H9 (cell line): Measurements from ENCODE around the gene ITGA8. TPM values are rescaled to one million over a fixed set of nuclear protein-coding genes. Genes with fewer than 3 reads are reported as not detected.

ENCODE experiments used
- DNase-seq: peaks from one replicate; pipeline ENCODE4 v3.0.0-alpha.2; 2017
- H2AFZ ChIP-seq: one replicate; pipeline ENCODE4 v1.6.1; 2013; ENCODE audit warnings: mild to moderate bottlenecking, low read length, control low read depth, moderate library complexity
- H2AK5ac ChIP-seq: 2 replicates; pipeline ENCODE4 v1.6.1; 2013; ENCODE audit warnings: low read length, control low read depth, mixed read lengths; ENCODE audit not compliant: insufficient read length
- H2BK120ac ChIP-seq: one replicate; pipeline ENCODE4 v1.6.1; 2013; ENCODE audit warnings: low read depth, mild to moderate bottlenecking, low read length, control low read depth, inconsistent platforms; ENCODE audit not compliant: poor library complexity, severe bottlenecking
- H2BK12ac ChIP-seq: 2 replicates; pipeline ENCODE4 v1.6.1; 2013; ENCODE audit warnings: low read length, control low read depth, mixed read lengths, low read depth; ENCODE audit not compliant: insufficient read length
- H2BK15ac ChIP-seq: 2 replicates; pipeline ENCODE4 v1.6.1; 2013; ENCODE audit warnings: low read depth, low read length, control low read depth
- H2BK20ac ChIP-seq: one replicate; pipeline ENCODE4 v1.6.1; 2013; ENCODE audit warnings: low read depth, mild to moderate bottlenecking, low read length, control low read depth, inconsistent platforms; ENCODE audit not compliant: poor library complexity, severe bottlenecking
- H2BK5ac ChIP-seq: 2 replicates; pipeline ENCODE4 v1.6.1; 2013; ENCODE audit warnings: low read length, control low read depth, mixed read lengths; ENCODE audit not compliant: insufficient read length
- H3K14ac ChIP-seq: 2 replicates; pipeline ENCODE4 v1.6.1; 2013; ENCODE audit warnings: low read length, control low read depth; ENCODE audit not compliant: insufficient read depth
- H3K18ac ChIP-seq: 2 replicates; pipeline ENCODE4 v1.6.1; 2013; ENCODE audit warnings: low read depth, mild to moderate bottlenecking, mixed read lengths, low read length, control low read depth; ENCODE audit not compliant: insufficient read length
- H3K23ac ChIP-seq: 2 replicates; pipeline ENCODE4 v1.6.1; 2013; ENCODE audit warnings: low read length, control low read depth, mixed read lengths, low read depth; ENCODE audit not compliant: insufficient read length
- H3K23me2 ChIP-seq: 2 replicates; pipeline ENCODE4 v1.6.1; 2013; ENCODE audit warnings: low read depth, mild to moderate bottlenecking, mixed read lengths, low read length, control low read depth; ENCODE audit not compliant: insufficient read length, poor library complexity, severe bottlenecking
- H3K27ac ChIP-seq: 2 replicates; pipeline ENCODE4 v1.5.1; 2013; ENCODE audit warnings: low read length, control low read depth, mixed read lengths, low read depth; ENCODE audit not compliant: insufficient read length
- H3K27me3 ChIP-seq: 2 replicates; pipeline ENCODE4 v1.6.1; 2013; ENCODE audit warnings: low read length, control low read depth, inconsistent platforms; ENCODE audit not compliant: insufficient read depth
- H3K4ac ChIP-seq: 2 replicates; pipeline ENCODE4 v1.6.1; 2013; ENCODE audit warnings: low read depth, mild to moderate bottlenecking, control low read depth, inconsistent platforms, low read length, moderate library complexity
- H3K4me1 ChIP-seq: 2 replicates; pipeline ENCODE4 v1.6.1; 2013; ENCODE audit warnings: low read length, control low read depth, inconsistent platforms; ENCODE audit not compliant: insufficient read depth
- H3K4me2 ChIP-seq: 2 replicates; pipeline ENCODE4 v1.6.1; 2013; ENCODE audit warnings: low read length, control low read depth, mixed read lengths; ENCODE audit not compliant: insufficient read length, insufficient read depth
- H3K56ac ChIP-seq: 2 replicates; pipeline ENCODE4 v1.6.1; 2013; ENCODE audit warnings: low read depth, mild to moderate bottlenecking, mixed read lengths, low read length, control low read depth; ENCODE audit not compliant: insufficient read length
- H3K79me1 ChIP-seq: 2 replicates; pipeline ENCODE4 v1.6.1; 2013; ENCODE audit warnings: low read depth, mild to moderate bottlenecking, moderate library complexity, low read length, control low read depth, inconsistent platforms; ENCODE audit not compliant: insufficient read depth, poor library complexity, severe bottlenecking
- H3K79me2 ChIP-seq: 2 replicates; pipeline ENCODE4 v1.6.1; 2013; ENCODE audit warnings: low read length, control low read depth, inconsistent platforms; ENCODE audit not compliant: insufficient read depth
- H3K9ac ChIP-seq: 2 replicates; pipeline ENCODE4 v1.6.1; 2013; ENCODE audit warnings: low read length, control low read depth, mixed read lengths; ENCODE audit not compliant: insufficient read length; ENCODE audit errors: extremely low read depth
- H3K9me3 ChIP-seq: one replicate; pipeline ENCODE4 v1.6.1; 2013; ENCODE audit warnings: low read depth, low read length, inconsistent platforms; ENCODE audit not compliant: control insufficient read depth
- H3T11ph ChIP-seq: one replicate; pipeline ENCODE4 v1.6.1; 2013; ENCODE audit warnings: mild to moderate bottlenecking, low read length, control low read depth, inconsistent platforms
- H4K20me1 ChIP-seq: one replicate; pipeline ENCODE4 v1.6.1; 2013; ENCODE audit not compliant: control insufficient read depth, insufficient read length, insufficient read depth
- H4K5ac ChIP-seq: 2 replicates; pipeline ENCODE4 v1.6.1; 2013; ENCODE audit warnings: low read depth, mild to moderate bottlenecking, mixed read lengths, low read length, control low read depth; ENCODE audit not compliant: insufficient read length
- H4K8ac ChIP-seq: replicated peaks from 2 replicates; pipeline ENCODE4 v1.6.1; 2013; ENCODE audit warnings: low read length, control low read depth, mixed read lengths, low read depth; ENCODE audit not compliant: insufficient read length
- H4K91ac ChIP-seq: 2 replicates; pipeline ENCODE4 v1.6.1; 2013; ENCODE audit warnings: low read depth, mild to moderate bottlenecking, moderate library complexity, mixed read lengths, low read length, control low read depth; ENCODE audit not compliant: insufficient read length
- H3K27ac Mint-ChIP-seq, 3 experiments: 2 replicates in 2 of 3; 3 replicates in 1 of 3; pipeline ENCODE4 v1.8.0; 2020 to 2021; ENCODE audit warnings: mixed read lengths in 3 of 3, mild to moderate bottlenecking in 1 of 3, moderate library complexity in 1 of 3
- H3K27me3 Mint-ChIP-seq: 2 replicates; pipeline ENCODE4 v1.8.0; 2021; ENCODE audit warnings: low read depth, mild to moderate bottlenecking, moderate library complexity, mixed read lengths
- H3K36me3 Mint-ChIP-seq, 3 experiments: 2 replicates in 2 of 3; 3 replicates in 1 of 3; pipeline ENCODE4 v1.8.0; 2020 to 2021; ENCODE audit warnings: low read depth in 3 of 3, mixed read lengths in 3 of 3; ENCODE audit not compliant: insufficient read depth in 1 of 3
- H3K4me1 Mint-ChIP-seq, 2 experiments: 2 replicates each; pipeline ENCODE4 v1.8.0; 2020; ENCODE audit warnings: mixed read lengths in 2 of 2
- H3K4me3 Mint-ChIP-seq, 2 experiments: 2 replicates in 1 of 2; 3 replicates in 1 of 2; pipeline ENCODE4 v1.8.0; 2020 to 2021; ENCODE audit warnings: mild to moderate bottlenecking in 2 of 2, mixed read lengths in 2 of 2, moderate library complexity in 1 of 2
- H3K9me3 Mint-ChIP-seq, 2 experiments: 2 replicates in 1 of 2; 3 replicates in 1 of 2; pipeline ENCODE4 v1.8.0; 2020; ENCODE audit warnings: mild to moderate bottlenecking in 2 of 2, mixed read lengths in 2 of 2, moderate library complexity in 1 of 2
- WGBS: extraction: QIAGEN DNeasy Blood & Tissue Kit; methylation state at CpG from one replicate; pipeline ENCODE4 v1.1.7; 2013; ENCODE audit warnings: missing lambda C conversion rate, low lambda C conversion rate, mixed read lengths; ENCODE audit not compliant: insufficient read length; ENCODE audit errors: extremely low coverage; 5-methylcytosine and 5-hydroxymethylcytosine counted together
- total RNA-seq: library from RNA; stranded (reverse); gene quantifications from 2 replicates; pipeline ENCODE4 v1.2.1, GENCODE V29; 2021
- TF ChIP-seq, protein P1 (sequence below): fragments of 200-600 bp; sonication (generic); conservative IDR thresholded peaks from 3 replicates; pipeline ENCODE4 v1.8.0; 2021; ENCODE audit warnings: antibody characterized with exemption, mild to moderate bottlenecking

The ITGA8 gene
- total RNA-seq, 1 experiment from 2014 or later = not detected

DNA sequence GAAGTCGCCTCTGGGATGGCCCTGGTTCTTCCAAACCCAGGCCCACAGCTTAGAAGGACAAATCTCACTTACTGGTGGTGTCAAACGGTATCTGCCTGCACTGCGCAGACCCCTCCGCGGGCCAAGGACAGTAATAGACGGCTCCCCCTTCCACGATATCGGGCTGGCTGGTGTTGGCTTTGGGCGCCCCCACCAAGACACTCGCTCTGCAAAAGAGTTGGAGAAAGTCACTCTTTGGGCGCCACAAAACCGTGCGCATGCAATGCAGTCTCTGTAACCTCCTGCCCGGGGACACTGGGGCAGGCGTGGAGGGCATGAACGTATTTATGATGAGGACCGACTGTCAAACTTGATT lies 1.1 kb downstream of the ITGA8 start:
- no peak overlapping the region for H2AFZ ChIP-seq
- H3K27me3 ChIP-seq = peaks cover 16% of the 10 kb centered on the region
- peaks cover 0 to 2% (median 0%) of the 10 kb centered on the region in 3 experiments; a peak in 1 of 7 replicates for H3K36me3 Mint-ChIP-seq
- H3K23ac ChIP-seq = no peak overlapping the region
- no peak overlapping the region for H4K91ac ChIP-seq
- H4K20me1 ChIP-seq = no peaks in the 10 kb centered on the region
- H4K8ac ChIP-seq = no peak overlapping the region
- peaks cover 13 to 17% of the 10 kb centered on the region in 2 experiments for H3K4me1 Mint-ChIP-seq
- H3K27me3 Mint-ChIP-seq = peaks cover 76% of the 10 kb centered on the region
- H3K27ac ChIP-seq = no peak overlapping the region
- no peak overlapping the region for H2BK20ac ChIP-seq
- no peak overlapping the region for H3K18ac ChIP-seq
- no peaks in the 10 kb centered on the region for H3K79me2 ChIP-seq
- no peak overlapping the region for H2BK120ac ChIP-seq
- H3K4me2 ChIP-seq = peak overlapping the region; percentile 60
- H2BK5ac ChIP-seq = no peak overlapping the region
- H3T11ph ChIP-seq = no peak overlapping the region
- H3K79me1 ChIP-seq = no peaks in the 10 kb centered on the region
- no peak overlapping the region for H2BK12ac ChIP-seq
- no peak overlapping the region for H3K27ac Mint-ChIP-seq
- H3K9me3 ChIP-seq = no peaks in the 10 kb centered on the region
- DNase-seq = peak; percentile 35
- no peak overlapping the region for H3K4ac ChIP-seq
- H3K4me3 Mint-ChIP-seq = peak overlapping the region; percentile 76 to 94
- peaks cover 10% of the 10 kb centered on the region for H3K23me2 ChIP-seq
- H2AK5ac ChIP-seq = no peak overlapping the region
- no peak overlapping the region for H3K14ac ChIP-seq
- no peaks in the 10 kb centered on the region for H3K9me3 Mint-ChIP-seq
- no CpG with 5 or more reads among the region's 17 CpGs for WGBS
- no peak overlapping the region for H3K56ac ChIP-seq
- no peak overlapping the region for H4K5ac ChIP-seq
- TF ChIP-seq, protein P1, sequence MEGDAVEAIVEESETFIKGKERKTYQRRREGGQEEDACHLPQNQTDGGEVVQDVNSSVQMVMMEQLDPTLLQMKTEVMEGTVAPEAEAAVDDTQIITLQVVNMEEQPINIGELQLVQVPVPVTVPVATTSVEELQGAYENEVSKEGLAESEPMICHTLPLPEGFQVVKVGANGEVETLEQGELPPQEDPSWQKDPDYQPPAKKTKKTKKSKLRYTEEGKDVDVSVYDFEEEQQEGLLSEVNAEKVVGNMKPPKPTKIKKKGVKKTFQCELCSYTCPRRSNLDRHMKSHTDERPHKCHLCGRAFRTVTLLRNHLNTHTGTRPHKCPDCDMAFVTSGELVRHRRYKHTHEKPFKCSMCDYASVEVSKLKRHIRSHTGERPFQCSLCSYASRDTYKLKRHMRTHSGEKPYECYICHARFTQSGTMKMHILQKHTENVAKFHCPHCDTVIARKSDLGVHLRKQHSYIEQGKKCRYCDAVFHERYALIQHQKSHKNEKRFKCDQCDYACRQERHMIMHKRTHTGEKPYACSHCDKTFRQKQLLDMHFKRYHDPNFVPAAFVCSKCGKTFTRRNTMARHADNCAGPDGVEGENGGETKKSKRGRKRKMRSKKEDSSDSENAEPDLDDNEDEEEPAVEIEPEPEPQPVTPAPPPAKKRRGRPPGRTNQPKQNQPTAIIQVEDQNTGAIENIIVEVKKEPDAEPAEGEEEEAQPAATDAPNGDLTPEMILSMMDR = no peak
- no peak overlapping the region for H3K9ac ChIP-seq
- H3K4me1 ChIP-seq = no peaks in the 10 kb centered on the region
- H2BK15ac ChIP-seq = no peak overlapping the region
